Heart left ventricle (tissue), 13 donors: ENCODE results near the gene KSR2.

Source experiments
- POLR2A ChIP-seq, 2 donors: fragments of 450-650 bp; IDR thresholded peaks; one replicate each; pipeline ENCODE4 v1.6.1; 2017; ENCODE audit warnings: antibody characterized with exemption in 2 of 2, mild to moderate bottlenecking in 2 of 2, moderate library complexity in 2 of 2
- TF ChIP-seq, protein P1 (sequence below), 12 donors: fragments of 200-600 bp; sonication (generic) in 4 of 12; IDR thresholded peaks; one replicate each; pipeline versions ENCODE4 v1.5.0 to v1.8.0; 2018 to 2022; ENCODE audit warnings: antibody characterized with exemption in 12 of 12, mild to moderate bottlenecking in 5 of 12
- donor health status: ischemic (EF 13 %, LVEDD 7.1; RV severe dilation, severe dysfunction).
- donor health status: DM: no; HTN: yes; CAD: no.
- donor health status: DM: no; HTN: no; CAD: no.
- donor health status: ischemic (EF 25% LVEDD 6.9; RV normal size, moderate dysfunction).
- donor health status: ischemic (EF 25% LVEDD 5.7; RV mildly dilated, moderate dysfunction).
- donor health status: ischemic (EF 35%, LVEDD 5.7; RV mildly dilated, moderate dysfunction).
- donor health status: nonischemic (EF 11% LVEDD 7.7; RV severe dilation, severe dysfunction).
- donor health status: DM: yes; HTN: yes; CAD: no.
- donor health status: PGD.
- donor health status: ischemic (EF 29% LVEDD 5.4; RV normal size, mild dysfunction).
- donor health status: nonischemic (EF 23%, LVEDD 6.1; RV moderate dilation, normal function).

DNA sequence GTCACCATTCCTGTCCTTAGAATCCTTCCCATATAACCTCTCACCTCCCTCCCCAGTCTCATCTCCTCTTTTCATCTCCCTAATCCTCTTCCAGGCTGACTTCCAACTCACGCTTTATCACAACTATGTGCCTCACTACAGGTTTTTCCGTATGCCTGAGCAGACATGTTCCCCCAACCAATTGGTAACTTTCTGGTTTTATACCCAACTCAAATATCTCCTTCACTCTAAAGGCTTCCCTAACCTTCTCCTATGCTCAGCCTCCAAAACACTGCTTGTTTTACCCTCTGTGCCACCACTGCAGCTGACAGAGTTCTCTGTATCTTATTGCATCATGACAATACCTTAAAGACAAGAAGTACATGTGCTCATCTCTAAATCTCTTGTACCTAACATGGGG lies 139.7 kb downstream of the KSR2 start:
- TF ChIP-seq, protein P1, sequence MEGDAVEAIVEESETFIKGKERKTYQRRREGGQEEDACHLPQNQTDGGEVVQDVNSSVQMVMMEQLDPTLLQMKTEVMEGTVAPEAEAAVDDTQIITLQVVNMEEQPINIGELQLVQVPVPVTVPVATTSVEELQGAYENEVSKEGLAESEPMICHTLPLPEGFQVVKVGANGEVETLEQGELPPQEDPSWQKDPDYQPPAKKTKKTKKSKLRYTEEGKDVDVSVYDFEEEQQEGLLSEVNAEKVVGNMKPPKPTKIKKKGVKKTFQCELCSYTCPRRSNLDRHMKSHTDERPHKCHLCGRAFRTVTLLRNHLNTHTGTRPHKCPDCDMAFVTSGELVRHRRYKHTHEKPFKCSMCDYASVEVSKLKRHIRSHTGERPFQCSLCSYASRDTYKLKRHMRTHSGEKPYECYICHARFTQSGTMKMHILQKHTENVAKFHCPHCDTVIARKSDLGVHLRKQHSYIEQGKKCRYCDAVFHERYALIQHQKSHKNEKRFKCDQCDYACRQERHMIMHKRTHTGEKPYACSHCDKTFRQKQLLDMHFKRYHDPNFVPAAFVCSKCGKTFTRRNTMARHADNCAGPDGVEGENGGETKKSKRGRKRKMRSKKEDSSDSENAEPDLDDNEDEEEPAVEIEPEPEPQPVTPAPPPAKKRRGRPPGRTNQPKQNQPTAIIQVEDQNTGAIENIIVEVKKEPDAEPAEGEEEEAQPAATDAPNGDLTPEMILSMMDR (IDR thresholded peaks at IDR 0.05) = no peak
- no peak for TF ChIP-seq POLR2A (IDR thresholded peaks at IDR 0.05)
